HepG2 (cell line): Measurements from ENCODE around the gene ATP1B2. TPM values are rescaled to one million over a fixed set of nuclear protein-coding genes. Genes with fewer than 3 reads are reported as not detected.

Experiments
- ATAC-seq: fragments of 200-7000 bp; cut with Tn5 transposase; 3 replicates; pipeline ENCODE4 v1.9.1; 2020; ENCODE audit warnings: mild to moderate bottlenecking, moderate library complexity
- BruUV-seq: library from RNA; stranded (reverse); fragments of 400-500 nt; replicated peaks from 2 replicates; lab custom pipeline; 2021; lab: Mats Ljungman, UMichigan
- CTCF ChIA-PET: fragments of 300-600 bp; formaldehyde crosslinking; extraction: SDS; loops from one replicate; lab custom pipeline; 2021; ENCODE audit warnings: low total read pairs, inconsistent platforms, low intra/inter-chr PET ratio; lab: Yijun Ruan, JAX
- POLR2A ChIA-PET: fragments of 350-600 bp; sonication (Branson Sonifier 250); formaldehyde crosslinking; loops from one replicate; lab custom pipeline; 2020; ENCODE audit warnings: antibody characterized with exemption, inconsistent platforms; lab: Yijun Ruan, JAX
- DNase-seq: peaks from one replicate; pipeline ENCODE4 v3.0.0-alpha.2; 2015; ENCODE audit warnings: low spot score
- FAIRE-seq: peaks from 3 replicates; lab custom pipeline; 2011; peaks lifted over from hg19 to GRCh38; lab: Jason Lieb, UNC
- H2AFZ ChIP-seq: one replicate; pipeline ENCODE4 v1.6.1; 2011; ENCODE audit warnings: low read length, inconsistent platforms
- H3K27ac ChIP-seq: fragments of 300-600 bp; 3 replicates; pipeline ENCODE4 v1.8.0; 2011; ENCODE audit warnings: mixed run types, mild to moderate bottlenecking, mixed read lengths, low read length, inconsistent platforms; ENCODE audit not compliant: insufficient read depth; ENCODE audit errors: extremely low read length
- H3K27me3 ChIP-seq, 2 experiments: fragments of 200-600 bp in 1 of 2; 2 replicates in 1 of 2; 3 replicates in 1 of 2; pipeline versions ENCODE4 v1.6.0 to v1.8.0; 2011; ENCODE audit warnings: low read length in 2 of 2, mild to moderate bottlenecking in 2 of 2, moderate library complexity in 2 of 2, inconsistent platforms in 1 of 2; ENCODE audit not compliant: insufficient read depth in 2 of 2, control insufficient read depth in 1 of 2
- H3K36me3 ChIP-seq, 2 experiments: fragments of 200-600 bp in 1 of 2; replicated peaks in 1 of 2; 2 replicates in 1 of 2; 3 replicates in 1 of 2; pipeline versions ENCODE4 v1.5.1 to v1.8.0; 2011; ENCODE audit warnings: low read length in 2 of 2, inconsistent platforms in 1 of 2; ENCODE audit not compliant: insufficient read depth in 2 of 2, control insufficient read depth in 1 of 2
- H3K4me1 ChIP-seq: 2 replicates; pipeline ENCODE4 v1.5.1; 2012; ENCODE audit warnings: low read length, inconsistent platforms; ENCODE audit not compliant: insufficient read depth
- H3K4me2 ChIP-seq: 2 replicates; pipeline ENCODE4 v1.6.0; 2011; ENCODE audit warnings: low read depth, low read length, inconsistent platforms
- H3K4me3 ChIP-seq, 3 experiments: fragments of 200-600 bp in 1 of 3; sonication (generic), shearing (Covaris generic) in 1 of 3; replicated peaks in 1 of 3; 2 replicates each; pipeline ENCODE4 v1.5.1; 2011 to 2016; ENCODE audit warnings: low read length in 3 of 3, inconsistent platforms in 2 of 3, low read depth in 2 of 3, mild to moderate bottlenecking in 2 of 3, control low read depth in 1 of 3, mixed read lengths in 1 of 3; ENCODE audit not compliant: insufficient read depth in 1 of 3
- H3K79me2 ChIP-seq: one replicate; pipeline ENCODE4 v1.6.1; 2011; ENCODE audit warnings: low read length, inconsistent platforms; ENCODE audit not compliant: insufficient read depth
- H3K9ac ChIP-seq: 2 replicates; pipeline ENCODE4 v1.6.0; 2011; ENCODE audit warnings: mild to moderate bottlenecking, low read depth, low read length, inconsistent platforms; ENCODE audit not compliant: insufficient read depth
- H3K9me3 ChIP-seq: 2 replicates; pipeline ENCODE4 v1.5.1; 2012; ENCODE audit warnings: mild to moderate bottlenecking, low read length
- H4K20me1 ChIP-seq: 2 replicates; pipeline ENCODE4 v1.6.0; 2011; ENCODE audit warnings: inconsistent platforms, mild to moderate bottlenecking, low read length, moderate library complexity; ENCODE audit not compliant: insufficient read depth
- ATF7-NPFF ChIP-seq: sonication (generic); formaldehyde crosslinking; IDR thresholded peaks from 2 replicates; pipeline ENCODE4 v1.8.1; 2023; ENCODE audit warnings: mild to moderate bottlenecking, low read depth, missing genetic modification reagents, moderate library complexity
- CTCF ChIP-seq: sonication (generic); formaldehyde crosslinking; IDR thresholded peaks from 2 replicates; pipeline ENCODE4 v1.5.0; 2020; ENCODE audit warnings: mild to moderate bottlenecking, missing genetic modification reagents, moderate library complexity
- HMG20B ChIP-seq: conservative IDR thresholded peaks from 2 replicates; pipeline ENCODE4 v1.6.1; 2016; ENCODE audit warnings: missing genetic modification reagents, missing compliant biosample characterization
- HNF4A ChIP-seq: sonication (generic); formaldehyde crosslinking; IDR thresholded peaks from 2 replicates; pipeline ENCODE4 v1.4.0; 2020; ENCODE audit warnings: missing genetic modification reagents
- MEIS2 ChIP-seq: sonication (generic); formaldehyde crosslinking; IDR thresholded peaks from 2 replicates; pipeline ENCODE4 v1.9.0; 2021; ENCODE audit warnings: mild to moderate bottlenecking, missing genetic modification reagents
- NFKB2 ChIP-seq: sonication (generic); formaldehyde crosslinking; IDR thresholded peaks from 2 replicates; pipeline ENCODE4 v1.4.0; 2020; ENCODE audit warnings: missing genetic modification reagents, borderline replicate concordance
- PHF21A ChIP-seq: sonication (generic); formaldehyde crosslinking; IDR thresholded peaks from 2 replicates; pipeline ENCODE4 v1.5.0; 2020; ENCODE audit warnings: mild to moderate bottlenecking, missing genetic modification reagents
- SALL1 ChIP-seq: sonication (generic); formaldehyde crosslinking; IDR thresholded peaks from 2 replicates; pipeline ENCODE4 v1.8.0; 2022; ENCODE audit warnings: mild to moderate bottlenecking, missing genetic modification reagents
- STAG1 ChIP-seq: sonication (generic); formaldehyde crosslinking; IDR thresholded peaks from 2 replicates; pipeline ENCODE4 v1.4.0; 2020; ENCODE audit warnings: missing genetic modification reagents
- TCF7L2 ChIP-seq: IDR thresholded peaks from 2 replicates; pipeline ENCODE4 v1.6.1; 2011; ENCODE audit warnings: mild to moderate bottlenecking, low read depth, low read length, moderate library complexity
- ZNF678 ChIP-seq: sonication (generic); formaldehyde crosslinking; IDR thresholded peaks from 2 replicates; pipeline ENCODE4 v1.4.0; 2020; ENCODE audit warnings: mild to moderate bottlenecking, missing genetic modification reagents
- ZSCAN21 ChIP-seq: sonication (generic); formaldehyde crosslinking; IDR thresholded peaks from 2 replicates; pipeline ENCODE4 v1.8.0; 2022; ENCODE audit warnings: mild to moderate bottlenecking, missing genetic modification reagents, moderate library complexity, borderline replicate concordance
- ZSCAN5A ChIP-seq: sonication (generic); formaldehyde crosslinking; IDR thresholded peaks from 2 replicates; pipeline ENCODE4 v1.8.0; 2022; ENCODE audit warnings: mild to moderate bottlenecking, missing genetic modification reagents, borderline replicate concordance
- WGBS: methylation state at CpG from one replicate; pipeline ENCODE4 v1.1.6; 2017; ENCODE audit warnings: low lambda C conversion rate; 5-methylcytosine and 5-hydroxymethylcytosine counted together
- in situ Hi-C: cut with HindIII; loops from 2 replicates; pipeline ENCODE4 v1.10.0; 2017; ENCODE audit warnings: low pct_unique_long_range_greater_than_20kb; ENCODE audit not compliant: extremely low pct_ligation_motif_present
- intact Hi-C: fragments of 100-400 bp; cut with micrococcal nuclease; formaldehyde crosslinking; loops from one replicate; pipeline ENCODE4 v1.10.0; 2022; ENCODE audit not compliant: unreplicated experiment
- polyA plus RNA-seq, 8 experiments: library from polyadenylated mRNA; depleted of rRNA in 3 of 8; stranded (reverse) in 7 of 8; unstranded in 1 of 8; fragments of >200 nt; fragmentation: Illumina TruSeq in 4 of 8; extraction: Trizol in 4 of 8; gene quantifications; 2 replicates each; pipeline versions ENCODE4 v1.2.1 to v1.2.3, GENCODE V29; 2011 to 2016; ENCODE audit warnings: low read depth in 4 of 8, missing spikeins in 1 of 8, mixed read lengths in 1 of 8; ENCODE audit not compliant: insufficient read depth in 1 of 8
- total RNA-seq, 5 experiments: library from RNA; depleted of rRNA; stranded (reverse); fragments of >200 nt; fragmentation: Illumina TruSeq; extraction: Trizol; gene quantifications; 2 replicates each; pipeline ENCODE4 v1.2.3, GENCODE V29; 2016; ENCODE audit warnings: low read depth in 1 of 5

ATP1B2 gene
- total and polyA plus RNA-seq, 2 of the 13 experiments (the other 11 are each of a cell fraction or from before 2014, with no cell fraction given), result not detected

DNA sequence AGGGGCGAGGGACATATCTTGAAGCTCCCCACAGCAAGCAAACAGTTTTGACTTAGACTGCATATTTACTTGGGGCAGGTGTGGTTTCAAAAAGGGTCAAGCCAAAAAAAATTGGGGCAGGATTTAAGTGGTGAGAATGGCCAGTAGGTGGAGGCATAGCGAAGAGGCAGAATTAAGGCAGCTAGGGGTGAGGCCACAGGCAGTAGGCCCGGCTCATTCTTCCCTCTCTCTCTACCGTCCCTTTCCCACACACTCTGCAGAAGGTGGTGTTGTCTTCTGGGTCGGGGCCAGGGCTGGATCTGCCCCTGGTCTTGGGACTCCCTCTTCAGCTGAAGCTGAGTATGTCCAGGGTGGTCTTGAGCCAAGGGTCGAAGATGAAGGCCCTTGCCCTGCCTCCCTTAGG, 18.2 kb upstream of the ATP1B2 start (continued):
- TF ChIP-seq ZSCAN5A (CRISPR knock-in tag) (no peak), HMG20B (no peak), NFKB2 (peak; percentile 0; the same call in 1 of the 2 replicates), PHF21A (no peak), ZNF678 (no peak), ZSCAN21 (CRISPR knock-in tag) (no peak), CTCF (CRISPR knock-in tag) (peak; percentile 55), ATF7-NPFF (CRISPR knock-in tag) (no peak)

DNA sequence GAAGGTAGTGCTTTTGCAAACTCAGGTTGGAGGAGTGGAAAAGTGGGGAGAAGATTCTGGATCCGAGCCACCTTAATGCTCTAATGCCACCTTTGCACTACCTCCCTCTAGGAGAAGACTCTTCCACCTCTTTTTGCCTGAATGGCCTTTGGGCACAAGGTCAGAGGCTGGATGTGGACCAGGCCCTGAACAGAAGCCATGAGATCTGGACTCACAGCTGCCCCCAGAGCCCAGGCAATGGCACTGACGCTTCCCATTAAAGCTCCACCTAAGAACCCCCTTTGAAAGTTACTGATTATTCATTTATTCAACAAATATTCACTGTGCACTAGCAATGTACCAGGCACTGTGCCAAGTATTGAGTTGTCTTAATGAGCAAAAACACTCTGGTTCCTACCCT, 17.6 kb upstream of the ATP1B2 start:
- H3K4me1 ChIP-seq, result peaks cover 53% of the 10 kb centered on the region
- H3K4me3 ChIP-seq, result no peak overlapping the region
- no peaks in the 10 kb centered on the region for H3K36me3 ChIP-seq
- no peak overlapping the region for H3K9ac ChIP-seq
- H3K4me2 ChIP-seq, result peak overlapping the region; percentile 86; the same call in 1 of the 2 replicates
- POLR2A ChIA-PET, result interaction anchor here (1.3 to 4.4 kb wide), 4 partner anchors 18 to 54 kb away, joined by 4 to 56 read pairs (median 14); partner anchors contain the start of genes ATP1B2, CD68, FXR2 and TP53
- CTCF ChIA-PET, result interaction anchor here (0.7 to 2.5 kb wide), 3 partner anchors 40 to 55 kb away, joined by 3 to 12 read pairs (median 5); partner anchors contain the start of genes TP53 and WRAP53
- WGBS, result 14% methylated on average over 2 of the region's 2 CpGs
- DNase-seq, result peak; percentile 42
- H2AFZ ChIP-seq, result no peak overlapping the region
- no peak overlapping the region for H3K27ac ChIP-seq
- intact Hi-C loops, result loop anchor here (5.0 kb wide), 2 partner anchors 39 to 54 kb away; partner anchors contain the start of genes TP53 and WRAP53
- no peaks in the 10 kb centered on the region for H3K79me2 ChIP-seq
- in situ Hi-C loops, result loop anchor here (5.0 kb wide), 2 partner anchors 54 to 84 kb away; partner anchors contain the start of genes DNAH2, TP53 and WRAP53
- peak; percentile 64 for ATAC-seq
- no peaks in the 10 kb centered on the region for H3K9me3 ChIP-seq
- FAIRE-seq, result no peak
- no TSS peak for BruUV-seq
- no peak for TF ChIP-seq SALL1 (CRISPR knock-in tag)
- peak; percentile 39 for TF ChIP-seq CTCF (CRISPR knock-in tag)
- no peak for TF ChIP-seq TCF7L2
- 0 out of 2 replicates have a peak, but pooled peaks have one; percentile 44 for TF ChIP-seq HNF4A (CRISPR knock-in tag)
- TF ChIP-seq MEIS2 (CRISPR knock-in tag), result 0 out of 2 replicates have a peak, but pooled peaks have one; percentile 12
- TF ChIP-seq STAG1 (CRISPR knock-in tag), result peak; percentile 27; the same call in 1 of the 2 replicates
- no peaks in the 10 kb centered on the region; a peak in 1 of 5 replicates for H3K27me3 ChIP-seq
- H4K20me1 ChIP-seq, result no peaks in the 10 kb centered on the region
